DOHH2 (cell line): ENCODE data around the gene RPAP2.

ENCODE experiments used
- H3F3A ChIP-seq: fragments of 200-600 bp; sonication (generic), shearing (Covaris generic); 2 replicates; pipeline ENCODE4 v1.6.0; 2016; ENCODE audit warnings: antibody characterized with exemption, mild to moderate bottlenecking; ENCODE audit not compliant: control insufficient read depth, insufficient read depth
- H3K27ac ChIP-seq: fragments of 200-600 bp; sonication (generic); 2 replicates; pipeline ENCODE4 v1.5.1; 2014; ENCODE audit warnings: low read depth, mild to moderate bottlenecking, low read length, moderate library complexity
- H3K27me3 ChIP-seq: fragments of 200-600 bp; sonication (generic); 2 replicates; pipeline ENCODE4 v1.6.1; 2014; ENCODE audit warnings: mild to moderate bottlenecking, low read length, mixed read lengths; ENCODE audit not compliant: control insufficient read depth
- H3K36me3 ChIP-seq: fragments of 200-600 bp; sonication (generic); 2 replicates; pipeline ENCODE4 v1.6.1; 2014; ENCODE audit warnings: mild to moderate bottlenecking, low read length, moderate library complexity, mixed read lengths; ENCODE audit not compliant: control insufficient read depth
- H3K4me1 ChIP-seq: fragments of 200-600 bp; sonication (generic); 2 replicates; pipeline ENCODE4 v1.6.1; 2014; ENCODE audit warnings: mild to moderate bottlenecking, low read length, mixed read lengths; ENCODE audit not compliant: control insufficient read depth
- H3K4me2 ChIP-seq: fragments of 200-600 bp; sonication (generic); 2 replicates; pipeline ENCODE4 v1.6.0; 2014; ENCODE audit warnings: mild to moderate bottlenecking, low read length, moderate library complexity
- H3K4me3 ChIP-seq: fragments of 200-600 bp; sonication (generic); 2 replicates; pipeline ENCODE4 v1.5.1; 2014; ENCODE audit warnings: mild to moderate bottlenecking, low read length, mixed read lengths
- H3K79me2 ChIP-seq: fragments of 200-600 bp; sonication (generic); 2 replicates; pipeline ENCODE4 v1.6.1; 2014; ENCODE audit warnings: mild to moderate bottlenecking, low read length, mixed read lengths; ENCODE audit not compliant: control insufficient read depth
- H3K9me2 ChIP-seq: fragments of 200-600 bp; sonication (generic); replicated peaks from 2 replicates; pipeline ENCODE4 v1.6.1; 2014; ENCODE audit warnings: mild to moderate bottlenecking, low read length, mixed read lengths; ENCODE audit not compliant: control insufficient read depth
- H3K9me3 ChIP-seq: fragments of 200-600 bp; sonication (generic); 2 replicates; pipeline ENCODE4 v1.6.1; 2014; ENCODE audit warnings: antibody characterized with exemption, low read length, mixed read lengths; ENCODE audit not compliant: control insufficient read depth, insufficient read depth
- H4K20me1 ChIP-seq: fragments of 200-600 bp; sonication (generic); 2 replicates; pipeline ENCODE4 v1.6.0; 2014; ENCODE audit warnings: low read depth, mild to moderate bottlenecking, antibody characterized with exemption, low read length, moderate library complexity; ENCODE audit not compliant: control insufficient read depth, insufficient read depth
- EZH2phosphoT487 ChIP-seq: fragments of 200-600 bp; sonication (generic); IDR thresholded peaks from 2 replicates; pipeline ENCODE4 v1.6.1; 2017; ENCODE audit warnings: borderline replicate concordance, mild to moderate bottlenecking, antibody characterized with exemption, low read length, moderate library complexity, mixed read lengths
- TF ChIP-seq, protein P1 (sequence below): fragments of 200-600 bp; sonication (generic); IDR thresholded peaks from one replicate; pipeline ENCODE4 v1.5.1; 2014; ENCODE audit warnings: antibody characterized with exemption, mild to moderate bottlenecking, low read depth, low read length; ENCODE audit not compliant: poor library complexity, severe bottlenecking

Gene RPAP2

DNA sequence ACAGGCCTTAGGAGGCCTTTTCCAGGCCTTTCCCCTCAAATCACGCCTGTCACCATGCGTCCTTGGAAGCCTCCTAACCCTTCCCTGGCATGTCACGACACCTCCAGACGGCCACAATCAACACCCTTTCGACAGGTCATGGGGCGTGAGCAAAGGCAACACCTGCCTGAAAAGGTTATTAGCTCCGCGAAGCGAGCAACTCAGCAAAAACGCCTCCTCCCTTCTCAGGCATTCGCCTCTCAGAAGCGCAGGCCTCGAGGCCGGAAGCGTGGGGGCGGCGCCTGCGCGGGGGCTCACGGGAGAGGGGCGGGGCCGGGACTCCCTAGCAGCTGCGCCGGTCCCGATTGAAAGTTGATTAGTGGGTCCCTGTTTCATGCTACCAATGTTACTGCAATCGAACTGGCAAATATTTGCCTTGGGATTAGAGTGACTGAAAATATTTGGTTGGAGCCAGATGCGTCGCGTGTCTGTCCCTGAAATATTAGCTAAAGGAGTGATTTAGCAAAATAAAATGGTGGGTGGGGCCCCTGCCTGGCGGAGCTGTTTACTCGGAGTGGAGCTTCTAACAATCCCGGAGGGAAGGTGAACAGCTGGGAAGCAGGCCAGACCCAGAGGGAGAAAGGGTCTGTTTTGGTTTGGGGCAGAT is 143.0 kb downstream of the RPAP2 start:
- no peaks in the 10 kb centered on the region for H3K79me2 ChIP-seq
- H3K36me3 ChIP-seq = no peaks in the 10 kb centered on the region
- 0 out of 2 replicates have a peak, but pooled peaks cover 2% of the 10 kb centered on the region for H3K27me3 ChIP-seq
- no peaks in the 10 kb centered on the region for H3K9me2 ChIP-seq
- H3K27ac ChIP-seq = no peak overlapping the region
- no peak for TF ChIP-seq EZH2phosphoT487
- TF ChIP-seq, protein P1, sequence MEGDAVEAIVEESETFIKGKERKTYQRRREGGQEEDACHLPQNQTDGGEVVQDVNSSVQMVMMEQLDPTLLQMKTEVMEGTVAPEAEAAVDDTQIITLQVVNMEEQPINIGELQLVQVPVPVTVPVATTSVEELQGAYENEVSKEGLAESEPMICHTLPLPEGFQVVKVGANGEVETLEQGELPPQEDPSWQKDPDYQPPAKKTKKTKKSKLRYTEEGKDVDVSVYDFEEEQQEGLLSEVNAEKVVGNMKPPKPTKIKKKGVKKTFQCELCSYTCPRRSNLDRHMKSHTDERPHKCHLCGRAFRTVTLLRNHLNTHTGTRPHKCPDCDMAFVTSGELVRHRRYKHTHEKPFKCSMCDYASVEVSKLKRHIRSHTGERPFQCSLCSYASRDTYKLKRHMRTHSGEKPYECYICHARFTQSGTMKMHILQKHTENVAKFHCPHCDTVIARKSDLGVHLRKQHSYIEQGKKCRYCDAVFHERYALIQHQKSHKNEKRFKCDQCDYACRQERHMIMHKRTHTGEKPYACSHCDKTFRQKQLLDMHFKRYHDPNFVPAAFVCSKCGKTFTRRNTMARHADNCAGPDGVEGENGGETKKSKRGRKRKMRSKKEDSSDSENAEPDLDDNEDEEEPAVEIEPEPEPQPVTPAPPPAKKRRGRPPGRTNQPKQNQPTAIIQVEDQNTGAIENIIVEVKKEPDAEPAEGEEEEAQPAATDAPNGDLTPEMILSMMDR = no peak
- H3F3A ChIP-seq = no peaks in the 10 kb centered on the region
- H3K4me2 ChIP-seq = no peak overlapping the region
- H3K4me3 ChIP-seq = no peak overlapping the region
- no peaks in the 10 kb centered on the region for H3K4me1 ChIP-seq
- H4K20me1 ChIP-seq = no peaks in the 10 kb centered on the region
- H3K9me3 ChIP-seq = no peaks in the 10 kb centered on the region

- no peaks in the 10 kb centered on the region for H3K9me2 ChIP-seq
- H3K4me3 ChIP-seq = no peak overlapping the region
- H3K27me3 ChIP-seq = 0 out of 2 replicates have a peak, but pooled peaks cover 2% of the 10 kb centered on the region
- H3K79me2 ChIP-seq = no peaks in the 10 kb centered on the region
- no peaks in the 10 kb centered on the region for H3K36me3 ChIP-seq
- no peak for TF ChIP-seq EZH2phosphoT487
- TF ChIP-seq, protein P1 = no peak
- H3F3A ChIP-seq = no peaks in the 10 kb centered on the region
- H3K4me2 ChIP-seq = no peak overlapping the region
- no peaks in the 10 kb centered on the region for H3K4me1 ChIP-seq
- no peaks in the 10 kb centered on the region for H3K9me3 ChIP-seq
- H3K27ac ChIP-seq = no peak overlapping the region
- no peaks in the 10 kb centered on the region for H4K20me1 ChIP-seq
These were observed 143.5 kb downstream of the RPAP2 start for GRCh38 chr1:92442351-92442750.

DNA sequence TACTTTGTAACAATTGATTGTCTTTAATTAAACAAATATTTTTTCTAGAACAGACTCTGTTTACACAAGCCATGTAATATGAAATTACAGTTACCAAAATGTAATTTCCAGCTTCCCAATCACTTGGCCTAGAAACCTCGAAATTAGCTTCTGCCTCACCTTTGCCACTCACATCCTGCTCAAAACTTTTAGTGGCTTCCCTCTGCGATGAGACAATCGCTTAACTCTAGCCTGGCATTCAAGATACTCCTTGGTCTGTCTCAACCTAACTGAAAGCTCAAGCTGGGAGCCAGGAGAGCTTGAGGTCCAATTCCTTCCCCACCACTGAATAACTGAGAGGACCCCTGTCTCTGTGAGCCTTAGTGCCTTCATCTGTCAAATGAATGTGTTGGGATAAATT is 145.0 kb downstream of the RPAP2 start:
- Histone ChIP-seq H3K9me3 (no peaks in the 10 kb centered on the region), H3F3A (no peaks in the 10 kb centered on the region), H4K20me1 (no peaks in the 10 kb centered on the region), H3K4me2 (no peak overlapping the region), H3K4me3 (no peak overlapping the region), H3K27ac (no peak overlapping the region), H3K27me3 (0 out of 2 replicates have a peak, but pooled peaks cover 2% of the 10 kb centered on the region), H3K36me3 (no peaks in the 10 kb centered on the region), H3K9me2 (no peaks in the 10 kb centered on the region), H3K79me2 (no peaks in the 10 kb centered on the region), H3K4me1 (no peaks in the 10 kb centered on the region)
- no peak for TF ChIP-seq EZH2phosphoT487
- TF ChIP-seq, protein P1 = no peak
